GM12801 (cell line): ENCODE data around the gene LMTK2.

Experiments
- CTCF ChIP-seq: IDR thresholded peaks from one replicate; pipeline ENCODE4 v1.5.1; 2011; ENCODE audit warnings: control low read depth; ENCODE audit not compliant: insufficient read length; ENCODE audit errors: extremely low read depth

Gene LMTK2

DNA sequence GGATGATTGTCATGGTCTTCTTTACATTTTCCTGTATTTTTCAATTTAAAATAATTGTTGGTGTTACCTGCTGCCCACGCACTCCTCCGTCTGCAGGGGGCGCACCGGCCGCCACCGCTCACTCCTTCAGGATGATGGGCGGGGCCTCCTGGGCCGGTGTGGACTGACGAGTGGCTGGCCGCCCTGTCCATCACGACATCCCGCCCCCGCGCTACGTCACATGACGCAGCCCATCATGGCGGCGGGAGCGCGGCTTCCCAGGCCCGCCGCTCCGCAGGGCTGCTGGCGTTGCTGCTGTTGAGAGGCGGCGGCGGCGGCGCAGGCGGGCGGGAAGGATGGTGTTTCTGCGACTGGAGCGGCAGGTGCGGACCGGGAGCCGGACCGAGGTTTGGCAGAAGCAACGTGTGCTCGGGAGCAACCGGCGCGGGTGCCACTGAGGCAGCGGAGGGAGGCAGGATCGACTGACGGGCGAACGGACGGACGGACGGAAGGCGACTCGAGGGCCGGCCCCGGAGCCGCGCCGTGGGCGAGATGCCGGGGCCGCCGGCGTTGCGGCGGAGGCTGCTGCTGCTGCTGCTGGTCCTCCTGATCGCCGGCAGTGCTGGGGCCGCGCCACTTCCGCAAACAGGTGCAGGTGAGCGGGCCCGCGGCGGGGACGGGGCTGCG is at the start of gene LMTK2:
Gene LMTK2, plus strand, starts transcription at position 216 of the 666 bp plus-strand sequence. Its CDS starts 316 bp downstream, at position 532.
- TF ChIP-seq CTCF = no peak

- no peak for TF ChIP-seq CTCF
Observed at GRCh38 chr7:98057157-98057556, 49.5 kb upstream of the LMTK2 start.

DNA sequence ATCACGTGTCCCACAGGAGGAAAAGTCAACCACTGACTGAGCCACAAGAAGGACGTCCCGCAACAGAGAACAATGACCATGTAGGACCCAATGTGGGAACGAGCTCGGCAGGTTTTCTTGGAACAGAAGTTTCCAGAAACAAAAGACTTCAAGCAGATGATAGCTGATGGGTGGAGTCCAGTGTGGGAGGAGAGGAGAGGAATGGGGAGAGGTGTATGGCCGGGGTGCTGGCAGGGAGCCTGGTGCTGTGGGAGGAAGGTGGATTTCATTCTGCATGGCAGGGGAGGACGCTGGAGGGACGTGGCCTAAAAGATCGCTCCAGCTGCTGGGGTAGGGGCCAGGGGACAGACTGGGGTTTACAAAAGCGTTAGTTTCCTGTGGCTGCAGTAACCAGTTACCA is 48.5 kb upstream of the LMTK2 start:
- no peak for TF ChIP-seq CTCF

DNA sequence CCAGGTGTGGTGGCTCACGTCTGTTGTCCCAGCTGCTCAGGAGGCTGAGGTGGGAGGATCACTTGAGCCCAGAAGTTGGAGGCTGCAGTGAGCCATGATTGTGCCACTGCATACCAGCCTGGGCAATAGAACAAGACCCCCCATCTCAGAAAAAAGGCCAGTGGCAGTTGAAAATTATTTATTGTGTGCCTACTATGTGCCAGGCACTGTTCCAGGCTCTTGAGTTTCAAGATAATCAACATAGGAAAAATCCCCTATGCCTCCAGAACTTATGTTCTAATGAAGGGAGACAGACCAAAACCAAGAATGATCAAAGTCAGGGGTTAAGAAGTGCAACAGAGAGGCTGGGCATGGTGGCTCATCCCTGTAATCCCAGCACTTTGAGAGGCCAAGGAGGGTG is 42.4 kb upstream of the LMTK2 start:
- no peak for TF ChIP-seq CTCF

- no peak for TF ChIP-seq CTCF
Observed at GRCh38 chr7:98066208-98066607, 40.5 kb upstream of the LMTK2 start.

- no peak for TF ChIP-seq CTCF
Observed at GRCh38 chr7:98066934-98067507, 39.6 kb upstream of the LMTK2 start.

- no peak for TF ChIP-seq CTCF
Observed at GRCh38 chr7:98073047-98073446, 33.6 kb upstream of the LMTK2 start.
